ENCODE measurements around the gene STAG3.
"Not testable (repeated sequence)": the region's sequence is repeated elsewhere in the genome, so short reads cannot be mapped to it uniquely, and the experiment has no call there.

GRCh38 chr7:100224891-100225290 lies 47.2 kb downstream of the STAG3 start:
- TF ChIP-seq CTCF, POLR2A (IDR thresholded peaks at IDR 0.05): not testable (repeated sequence)
